Keratinocyte (primary cell): ENCODE measurements around the gene MTF1.

ENCODE experiments used
- CTCF ChIP-seq, 3 experiments: IDR thresholded peaks in 1 of 3; conservative IDR thresholded peaks in 1 of 3; optimal IDR thresholded peaks in 1 of 3; 2 replicates in 2 of 3; 3 replicates in 1 of 3; pipeline versions ENCODE3 to v1.5.1; 2011; ENCODE audit warnings: low read length in 3 of 3, mild to moderate bottlenecking in 3 of 3, moderate library complexity in 2 of 3, control low read depth in 1 of 3, inconsistent platforms in 1 of 3; ENCODE audit not compliant: insufficient read depth in 2 of 3; ENCODE audit errors: extremely low read depth in 1 of 3
- EZH2 ChIP-seq: IDR thresholded peaks from one replicate; pipeline ENCODE4 v1.6.1; 2012; ENCODE audit warnings: inconsistent platforms, mild to moderate bottlenecking, low read length, moderate library complexity

- TF ChIP-seq CTCF (optimal IDR thresholded peaks at IDR 0.05 in 1 of 3, IDR thresholded peaks at IDR 0.05 in 1 of 3, conservative IDR thresholded peaks at IDR 0.05 in 1 of 3; ENCODE audit: extremely low read depth in 1 of 3, insufficient read depth in 2 of 3, low read length in 3 of 3) (no peak), EZH2 (no peak)
Observed at GRCh38 chr1:37802439-37802838, 57.0 kb downstream of the MTF1 start.
